GM19193 (cell line): Measurements from ENCODE around the gene RSPH10B.
"Not testable (repeated sequence)": the region's sequence is repeated elsewhere in the genome, so short reads cannot be mapped to it uniquely, and the experiment has no call there.

Experiments
- POLR2A ChIP-seq: IDR thresholded peaks from 4 replicates; pipeline ENCODE4 v1.6.1; 2011; ENCODE audit not compliant: insufficient read depth, insufficient read length; ENCODE audit errors: extremely low read depth

The RSPH10B gene

DNA sequence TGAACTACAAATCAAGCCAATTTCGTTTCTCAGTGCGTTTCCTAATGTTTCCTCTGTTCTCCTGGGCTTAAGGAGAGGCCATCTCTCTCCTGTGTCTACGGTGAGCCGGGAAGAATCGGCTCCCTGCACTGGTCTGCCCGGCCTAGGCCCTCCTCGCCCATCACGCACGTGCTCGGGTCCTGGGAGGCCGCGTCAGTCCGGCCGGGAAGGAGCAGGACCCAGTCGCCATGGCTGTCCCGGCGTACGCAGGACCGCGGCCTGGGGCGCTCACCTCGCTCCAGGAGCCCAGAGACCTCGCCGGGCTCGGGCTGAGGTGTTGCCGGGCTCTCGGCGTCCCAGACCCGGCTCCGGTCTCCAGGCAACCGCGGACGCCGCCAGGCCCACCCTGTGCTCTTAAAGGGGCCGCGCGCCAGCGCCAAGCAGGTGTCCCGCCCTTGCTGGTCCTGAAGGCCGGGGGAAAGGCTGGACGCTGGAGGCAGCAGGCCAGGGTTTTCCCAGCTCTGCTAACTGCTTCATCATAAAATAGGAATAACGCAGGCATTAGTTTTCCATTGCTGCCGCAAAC, at the start of gene RSPH10B:
Gene RSPH10B, minus strand, starts transcription at position 343 of the 565 bp plus-strand sequence. CDS start 3,573 bp downstream, outside the sequence.
- TF ChIP-seq POLR2A, result not testable (repeated sequence)

DNA sequence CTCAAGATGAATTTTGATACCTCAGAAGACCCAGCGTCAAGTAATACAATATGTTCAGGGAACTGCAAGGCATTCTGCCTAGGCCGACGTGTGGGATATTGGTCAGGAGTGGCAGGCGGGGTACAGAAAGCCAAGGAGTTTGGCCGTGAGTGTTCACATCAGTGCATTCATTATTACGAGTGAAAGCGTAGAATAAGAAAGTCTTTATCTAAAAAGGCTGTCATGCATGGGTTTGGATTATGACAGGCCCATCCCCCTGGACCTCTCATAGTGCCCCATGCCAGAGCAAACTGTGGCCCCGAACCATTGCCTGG, 46.1 kb upstream of the RSPH10B start:
- TF ChIP-seq POLR2A, result no peak

DNA sequence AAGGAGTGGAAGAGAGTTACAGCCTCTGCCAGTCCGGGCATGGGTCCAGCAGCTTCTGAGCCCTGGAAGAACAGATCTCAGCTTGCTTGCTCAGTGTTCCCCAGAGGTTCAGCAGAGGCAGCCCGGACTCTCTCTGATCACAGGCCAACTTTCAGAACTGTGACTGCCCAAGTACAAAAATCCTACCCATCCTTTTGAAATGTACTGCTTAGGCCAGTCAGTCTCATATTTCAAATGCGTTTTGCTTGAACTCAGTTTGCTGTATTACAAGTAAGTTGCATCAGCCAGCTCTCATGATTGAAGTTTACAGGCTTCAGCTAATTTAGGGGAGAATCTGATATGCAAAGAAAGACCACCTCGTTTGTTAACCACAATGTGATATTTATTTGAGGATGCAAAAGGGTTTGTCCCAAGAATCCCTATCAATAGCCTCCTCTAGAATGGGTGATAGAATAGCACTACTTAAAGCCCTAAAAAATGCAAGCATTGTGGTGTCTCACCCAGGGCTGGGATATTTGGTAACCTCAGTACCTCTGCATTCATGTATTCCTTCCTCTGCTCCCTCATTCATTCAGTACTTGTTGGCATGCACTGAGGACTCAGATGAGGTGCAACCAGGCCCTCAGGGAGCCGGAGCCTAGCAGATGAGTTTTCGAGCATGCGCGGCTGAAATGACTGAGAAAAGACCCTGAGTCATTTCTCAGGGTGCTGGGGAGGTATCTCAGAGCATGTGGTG, 45.6 kb upstream of the RSPH10B start:
- TF ChIP-seq POLR2A, result no peak

DNA sequence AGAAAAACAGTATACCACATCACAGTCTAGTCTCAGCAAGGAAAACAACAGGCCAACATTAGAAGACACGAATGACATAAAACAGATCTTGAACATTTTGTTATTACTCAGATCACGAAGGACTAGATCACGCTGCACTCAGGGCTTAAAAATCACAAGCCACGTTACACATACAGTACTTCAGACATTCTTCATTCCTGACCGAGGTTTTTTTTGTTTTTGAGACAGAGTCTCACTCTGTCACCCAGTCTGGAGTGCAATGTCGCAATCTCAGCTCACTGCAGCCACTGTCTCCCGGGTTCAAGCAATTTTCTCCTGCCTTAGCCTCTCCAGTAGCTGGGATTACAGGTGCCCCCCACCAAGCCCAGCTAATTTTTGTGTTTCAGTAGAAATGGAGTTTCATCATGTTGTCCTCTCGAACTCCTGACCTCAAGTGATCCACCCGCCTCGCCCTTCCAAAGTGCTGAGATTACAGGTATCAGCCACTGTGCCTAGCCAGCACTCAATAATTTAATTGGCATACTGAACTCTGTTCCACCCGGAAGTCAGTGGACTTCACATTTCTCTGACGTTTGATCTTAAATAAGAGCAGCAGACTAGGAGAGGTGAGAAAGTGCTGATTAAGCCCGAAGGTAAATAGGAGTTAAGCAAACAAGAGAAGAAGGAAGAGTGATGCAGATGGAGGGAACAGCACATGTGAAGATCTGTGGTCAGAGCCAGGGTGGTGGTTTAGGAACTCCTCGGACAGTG, 42.0 kb upstream of the RSPH10B start:
- TF ChIP-seq POLR2A, result no peak

DNA sequence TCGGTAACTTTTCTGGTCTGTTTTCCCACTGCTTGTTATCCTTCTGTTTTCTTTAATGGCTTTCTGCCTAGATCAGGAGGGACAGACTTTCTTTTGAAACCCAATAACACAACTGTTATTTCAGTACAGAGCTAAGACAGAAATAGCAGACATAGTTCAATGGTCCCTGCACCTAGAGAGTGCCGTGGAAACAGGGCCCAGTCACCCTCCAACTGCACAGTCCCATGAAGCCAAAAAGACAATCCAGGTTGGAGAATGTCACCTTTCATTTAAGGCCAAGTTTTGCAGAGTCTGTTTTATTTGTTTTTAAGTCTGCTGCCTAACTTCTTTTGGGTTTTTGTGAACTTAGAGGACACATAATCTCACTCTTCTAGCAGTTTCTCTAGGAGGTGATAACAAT, 41.1 kb upstream of the RSPH10B start:
- no peak for TF ChIP-seq POLR2A

DNA sequence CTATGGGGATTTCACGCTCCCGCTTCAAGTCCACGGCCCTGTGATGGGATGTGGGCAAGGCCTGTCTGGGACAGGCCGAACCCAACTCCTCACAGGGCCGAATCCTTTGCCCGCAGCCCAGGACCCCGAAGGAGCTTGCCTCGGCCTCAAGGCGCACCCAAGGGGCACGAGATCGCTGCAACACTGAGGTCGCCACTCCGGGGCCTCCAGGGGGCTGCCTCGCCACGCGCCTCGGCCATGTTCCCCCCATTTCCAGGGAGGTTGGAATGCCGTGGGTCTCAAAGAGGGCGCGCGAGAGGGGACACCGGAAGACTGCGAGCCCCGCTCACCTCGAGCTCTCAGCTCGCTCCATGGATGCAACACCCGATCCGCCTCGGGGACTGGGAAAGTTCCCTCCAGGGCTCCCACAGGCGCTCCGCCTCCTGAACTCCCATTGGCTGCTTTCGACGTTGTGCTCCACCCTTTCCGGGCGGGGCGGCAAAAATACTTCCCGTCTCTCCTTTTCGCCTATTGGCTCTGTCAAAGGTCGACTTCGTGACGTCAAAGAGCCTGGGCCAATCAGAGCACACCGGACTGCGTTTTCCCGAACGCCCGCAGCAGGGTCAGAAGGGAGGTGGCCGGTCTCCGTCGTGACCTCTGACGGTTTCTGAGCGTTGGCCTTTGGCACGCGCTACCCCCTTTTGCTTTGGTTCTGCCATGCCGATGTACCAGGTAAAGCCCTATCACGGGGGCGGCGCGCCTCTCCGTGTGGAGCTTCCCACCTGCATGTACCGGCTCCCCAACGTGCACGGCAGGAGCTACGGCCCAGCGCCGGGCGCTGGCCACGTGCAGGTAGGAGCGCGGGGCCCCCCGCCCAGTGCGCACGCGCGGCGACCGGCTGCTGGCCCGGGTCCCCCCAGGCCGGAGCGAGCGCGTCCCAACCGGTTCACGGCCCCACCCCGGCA, 38.5 kb upstream of the RSPH10B start, which contains the start of the genes AIMP2 and PMS2:
Gene AIMP2, plus strand, starts transcription at position 605 of the 944 bp plus-strand sequence. Its CDS starts 92 bp downstream, at position 697.
Gene PMS2, minus strand, starts transcription at position 382 of the 944 bp plus-strand sequence. Its CDS starts 30 bp downstream, at position 352.
- peak; percentile 88 for TF ChIP-seq POLR2A

DNA sequence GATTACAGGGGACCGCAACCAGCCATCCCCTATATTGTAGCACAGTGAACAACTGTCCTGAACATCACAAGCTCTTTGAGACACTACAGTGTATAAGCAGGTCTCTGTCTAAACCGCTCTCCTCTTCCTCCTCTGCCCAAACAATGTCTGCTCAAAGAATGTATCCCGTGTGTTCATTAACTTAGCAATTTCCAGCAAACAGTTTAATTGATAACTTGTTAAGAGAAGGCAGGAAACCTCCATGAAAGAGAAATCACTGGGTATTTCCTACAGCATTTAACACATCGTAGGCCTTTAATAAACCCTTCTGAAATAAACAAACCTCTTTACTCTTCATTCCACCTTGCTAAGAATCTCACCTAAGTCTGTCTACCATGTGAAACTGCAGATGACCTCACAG, 36.9 kb upstream of the RSPH10B start:
- TF ChIP-seq POLR2A, result no peak

DNA sequence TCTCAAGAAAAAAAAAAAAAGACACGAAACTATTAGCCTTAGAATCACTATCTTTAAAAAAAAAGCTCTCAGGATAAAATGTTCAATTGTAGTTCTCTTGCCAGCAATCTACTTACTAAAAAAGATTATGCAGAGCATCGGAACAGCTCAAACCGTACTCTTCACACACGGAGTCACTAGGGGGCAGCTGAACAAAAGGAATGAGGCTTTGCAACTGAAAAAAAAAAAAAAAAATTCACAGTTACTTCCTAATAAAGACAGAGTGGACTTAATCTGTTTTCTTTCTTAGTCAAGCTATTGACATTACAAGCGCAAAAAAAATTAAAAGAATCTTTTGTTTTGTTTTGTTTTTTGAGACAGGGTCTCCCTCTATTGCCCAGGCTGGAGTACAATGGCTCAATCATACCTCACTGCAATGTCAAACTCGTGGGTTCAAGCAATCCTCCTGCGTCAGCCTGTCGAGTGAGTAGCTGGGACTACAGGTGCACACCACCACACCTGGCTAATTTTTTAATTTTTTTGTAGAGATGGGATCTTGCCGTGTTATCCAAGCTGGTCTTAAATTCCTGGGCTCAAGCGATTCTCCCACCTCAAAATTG, 26.8 kb upstream of the RSPH10B start:
- TF ChIP-seq POLR2A, result no peak

DNA sequence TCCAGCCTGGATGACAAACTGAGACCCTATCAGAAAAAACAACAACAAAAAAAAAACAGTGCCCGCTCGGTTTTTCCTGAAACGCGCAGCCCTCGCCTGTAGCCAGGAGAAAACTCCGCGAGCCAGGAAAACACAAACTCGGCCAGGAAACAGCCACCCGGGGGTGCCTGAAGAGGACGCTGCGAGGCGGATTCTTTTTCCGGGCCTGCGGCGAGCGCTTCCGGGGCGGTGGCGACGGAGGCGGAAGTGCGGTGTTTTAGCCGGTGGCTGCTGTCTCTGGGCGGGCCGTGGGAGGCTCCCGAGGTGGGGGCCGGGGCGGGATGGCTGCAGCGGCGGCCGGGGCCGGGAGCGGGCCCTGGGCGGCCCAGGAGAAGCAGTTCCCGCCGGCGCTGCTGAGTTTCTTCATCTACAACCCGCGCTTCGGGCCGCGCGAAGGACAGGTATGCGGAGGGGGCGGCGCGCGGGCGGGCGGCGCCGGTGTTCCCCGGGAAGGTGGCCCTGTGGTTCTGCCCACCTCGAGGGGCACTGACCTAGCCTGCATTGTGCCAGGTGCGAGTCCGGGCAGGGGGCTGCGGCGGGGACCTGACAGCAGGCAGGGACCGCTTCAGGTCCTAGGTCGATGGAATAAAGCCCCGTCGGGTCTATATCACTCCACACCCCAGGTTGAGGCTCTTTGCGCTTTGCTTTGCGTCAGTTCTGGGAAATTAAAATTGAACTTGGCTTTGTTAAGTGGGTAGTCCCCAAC, 71.8 kb downstream of the RSPH10B start, which contains the start of gene CCZ1:
Gene CCZ1, plus strand, starts transcription at position 254 of the 745 bp plus-strand sequence. Its CDS starts 67 bp downstream, at position 321.
- TF ChIP-seq POLR2A, result peak; percentile 41

DNA sequence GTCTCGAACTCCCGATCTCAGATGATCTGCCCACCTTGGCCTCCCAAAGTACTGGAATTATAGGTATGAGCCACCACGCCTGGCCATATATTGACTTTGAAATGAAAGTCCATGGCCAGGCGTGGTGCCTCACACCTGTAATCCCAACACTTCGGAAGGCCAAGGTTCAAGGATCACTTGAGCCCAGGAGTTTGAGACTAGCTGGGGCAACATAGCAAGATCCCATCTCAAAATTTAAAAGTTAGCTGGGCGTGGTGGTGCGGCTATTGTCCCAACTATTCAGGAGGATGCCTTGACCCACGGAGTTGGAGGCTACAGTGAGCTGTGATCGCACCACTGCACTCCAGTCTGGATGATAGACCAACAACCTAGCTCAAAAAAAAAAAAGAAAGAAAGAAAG, 78.0 kb downstream of the RSPH10B start:
- TF ChIP-seq POLR2A, result no peak
